NCI-H345 treated with DMSO at 0.1 percent for 48 hours (cell line): ENCODE results near the gene ERI3.

ENCODE experiments used
- DNase-seq: peaks from one replicate; lab custom pipeline; 2025; ENCODE audit not compliant: unreplicated experiment; lab: John Stamatoyannopoulos, UW

ERI3 gene

DNA sequence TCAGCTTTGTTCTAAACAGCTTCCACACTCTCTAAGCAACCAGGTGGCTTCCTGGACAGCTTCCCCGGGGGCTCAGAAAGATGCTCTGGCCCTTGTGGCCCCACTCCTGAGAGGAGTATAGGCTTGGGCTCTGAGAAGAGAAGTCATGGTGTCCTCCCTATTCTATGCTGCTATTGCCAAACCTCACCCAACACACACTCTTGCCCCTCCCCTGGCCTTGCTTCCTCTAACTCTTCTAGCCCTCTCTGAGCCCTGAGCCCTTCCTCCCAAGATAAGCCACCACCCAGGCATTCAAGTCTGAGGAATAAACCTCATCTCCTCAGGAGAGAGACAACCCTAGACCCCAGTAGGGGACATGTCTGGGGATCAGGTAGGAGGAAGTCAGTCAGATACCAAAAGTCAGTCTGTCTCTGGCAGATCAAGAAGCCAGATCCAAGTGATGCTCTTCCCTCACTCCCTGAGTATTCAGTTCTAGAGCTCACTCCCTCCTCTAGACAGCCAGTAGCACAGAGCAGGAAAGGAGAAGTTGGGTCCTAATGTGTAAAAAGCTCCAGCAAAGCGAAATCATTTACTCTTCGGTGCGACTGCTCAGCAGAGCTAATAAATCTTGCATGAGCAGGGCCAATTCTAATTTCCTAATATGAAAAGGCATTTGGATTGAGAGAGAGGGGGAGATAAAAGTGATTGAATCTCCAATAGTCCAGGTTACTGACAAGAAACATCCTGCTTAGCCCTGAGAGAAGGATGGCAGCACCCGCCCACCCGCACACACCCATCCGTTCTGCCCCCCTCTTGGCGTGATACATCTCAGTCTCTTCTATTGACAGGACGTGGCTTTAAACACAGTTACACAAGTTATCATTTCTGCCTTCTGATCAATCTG is 91.2 kb downstream of the ERI3 start:
- DNase-seq = no peak

DNA sequence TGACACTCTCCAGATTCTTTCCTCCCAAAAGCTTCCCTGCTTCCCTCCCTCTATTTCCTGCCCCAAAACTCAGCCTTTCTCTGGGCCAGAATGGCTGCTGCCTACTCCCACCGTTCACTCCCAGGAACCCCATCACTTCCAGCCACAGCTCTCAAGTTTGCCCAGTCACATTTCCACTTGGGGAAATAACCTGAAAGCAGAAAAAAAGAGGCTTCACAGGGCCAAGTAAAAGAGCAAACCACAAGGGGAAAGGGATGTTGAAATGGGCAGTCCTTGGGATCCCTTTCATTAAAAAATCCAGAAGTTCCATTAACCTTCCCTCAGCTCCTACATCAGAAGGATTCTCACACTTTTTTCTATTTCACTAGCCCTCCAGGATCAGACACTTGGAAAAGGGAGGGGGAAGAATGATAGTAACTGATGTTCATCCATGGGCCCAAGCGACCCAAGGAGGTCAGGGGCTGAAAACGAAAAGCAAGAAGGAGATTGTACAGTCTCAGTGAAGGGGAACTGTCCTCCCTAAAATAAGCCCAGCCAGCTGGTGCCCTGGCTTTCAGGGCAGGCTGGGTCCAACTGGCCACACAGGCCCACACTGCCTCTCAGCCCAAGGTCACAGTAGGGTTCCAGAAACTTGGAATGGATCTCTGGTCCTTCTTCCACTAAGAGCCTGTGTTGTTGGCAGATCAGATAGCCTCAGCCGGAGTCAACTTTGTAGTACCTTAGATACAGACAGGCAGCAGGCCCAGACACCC is 92.1 kb downstream of the ERI3 start:
- no peak for DNase-seq

DNA sequence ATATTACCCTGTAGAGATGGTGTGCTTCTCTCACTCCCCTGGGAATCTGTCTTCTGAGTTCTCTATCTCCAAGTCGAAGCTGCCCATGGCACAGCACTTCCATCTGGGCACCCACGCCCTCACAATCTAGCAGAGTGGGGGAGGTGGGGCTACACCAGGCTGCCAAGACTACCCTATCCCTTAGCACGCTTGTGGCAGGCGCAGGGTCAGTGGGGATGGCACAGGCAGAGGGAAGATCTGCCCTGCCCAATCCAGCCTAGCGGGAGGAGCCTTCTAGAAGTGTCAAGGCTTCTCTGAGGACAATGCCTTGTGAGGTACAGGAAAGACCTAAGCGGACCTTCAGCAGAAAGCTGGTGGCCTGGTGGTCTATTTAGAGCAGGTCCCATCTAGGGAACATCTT is 92.6 kb downstream of the ERI3 start:
- DNase-seq = no peak

DNA sequence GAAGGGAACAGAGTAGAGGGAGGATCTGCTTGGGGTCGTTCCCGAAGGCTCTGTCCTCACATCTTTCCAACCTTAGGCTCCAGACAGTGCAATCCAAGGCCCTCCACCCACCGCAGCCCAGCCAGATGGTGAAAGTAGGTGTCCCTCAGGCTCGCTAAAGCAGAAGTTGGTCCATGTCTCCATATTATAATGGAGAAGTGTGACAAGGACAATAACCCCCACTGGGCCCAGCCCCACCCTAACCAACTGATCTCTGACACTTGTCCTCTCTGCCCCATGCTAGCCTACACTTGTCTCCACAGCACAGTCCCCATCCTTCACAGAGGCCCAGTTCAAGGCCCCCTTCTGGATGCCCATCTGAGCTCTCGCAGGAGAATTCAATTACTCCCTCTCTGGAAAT is 93.1 kb downstream of the ERI3 start:
- DNase-seq = no peak

DNA sequence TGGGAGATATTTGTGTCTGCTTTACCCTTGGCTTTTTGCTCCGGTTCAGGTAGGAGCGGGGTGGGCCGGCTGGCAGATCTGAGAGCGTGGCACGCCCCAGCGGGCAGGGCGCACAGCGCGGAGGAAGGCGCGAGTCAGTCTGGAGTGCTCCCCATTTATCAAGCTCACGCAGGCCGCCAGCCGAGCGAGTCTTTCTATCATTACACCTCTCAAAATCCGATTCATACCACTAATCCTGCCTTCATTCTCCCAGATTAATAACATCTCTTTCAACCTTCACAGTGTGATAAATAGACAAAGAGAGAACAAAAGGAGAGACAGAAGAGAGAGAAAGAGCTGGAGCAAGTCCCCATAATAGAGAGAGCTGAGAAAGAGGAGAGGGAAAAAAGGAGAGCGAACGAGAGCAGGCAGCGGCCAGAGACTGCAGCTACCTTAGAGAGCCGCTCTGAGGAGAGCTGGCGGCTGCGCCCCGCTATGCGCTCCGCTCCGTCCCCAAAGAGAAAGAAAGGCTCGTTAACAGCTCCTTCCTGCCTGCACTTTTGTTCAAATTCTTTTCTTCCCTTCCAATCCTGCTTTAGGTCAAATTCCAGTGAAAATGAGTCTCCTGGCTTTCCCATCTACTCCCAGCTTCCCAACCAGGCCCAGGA is 93.8 kb downstream of the ERI3 start:
- no peak for DNase-seq

DNA sequence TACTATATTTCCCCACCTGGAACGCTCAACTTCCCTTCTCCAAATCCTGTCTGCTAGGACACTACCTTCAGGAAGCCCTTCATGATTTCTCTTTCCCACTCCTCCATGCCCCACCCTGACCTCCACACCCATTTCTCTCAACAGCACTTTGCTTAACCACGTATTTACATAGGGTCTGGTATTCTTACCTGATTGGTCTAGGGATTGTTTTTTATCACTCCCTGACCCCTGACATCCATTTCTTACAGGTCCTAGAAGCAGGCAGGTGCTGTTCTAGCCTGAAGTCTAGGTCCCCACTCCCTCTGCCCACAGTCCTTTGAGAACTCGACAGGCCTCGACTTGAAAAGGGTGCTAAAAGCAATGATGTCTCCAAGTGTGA is 94.3 kb downstream of the ERI3 start:
- DNase-seq = no peak

DNA sequence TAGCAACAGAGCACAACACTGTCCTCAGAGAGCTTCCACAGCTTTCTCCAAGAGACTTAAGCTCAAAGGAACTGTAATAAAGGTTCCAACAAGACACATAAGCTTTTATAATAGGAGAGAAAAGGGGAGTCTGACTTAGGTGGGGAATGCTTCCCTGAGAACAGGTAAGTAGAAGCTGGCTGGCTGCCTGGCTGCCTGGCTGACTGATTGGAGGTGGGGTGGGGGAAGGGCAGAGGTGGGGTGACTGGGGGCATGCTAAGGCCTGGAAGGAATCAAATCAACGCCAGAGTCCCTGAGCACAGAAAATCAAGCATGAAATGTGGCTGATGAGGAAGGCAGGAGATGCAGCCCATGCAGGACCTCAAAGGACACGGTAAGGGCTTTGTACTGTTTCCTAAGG is 96.0 kb downstream of the ERI3 start:
- DNase-seq = no peak

DNA sequence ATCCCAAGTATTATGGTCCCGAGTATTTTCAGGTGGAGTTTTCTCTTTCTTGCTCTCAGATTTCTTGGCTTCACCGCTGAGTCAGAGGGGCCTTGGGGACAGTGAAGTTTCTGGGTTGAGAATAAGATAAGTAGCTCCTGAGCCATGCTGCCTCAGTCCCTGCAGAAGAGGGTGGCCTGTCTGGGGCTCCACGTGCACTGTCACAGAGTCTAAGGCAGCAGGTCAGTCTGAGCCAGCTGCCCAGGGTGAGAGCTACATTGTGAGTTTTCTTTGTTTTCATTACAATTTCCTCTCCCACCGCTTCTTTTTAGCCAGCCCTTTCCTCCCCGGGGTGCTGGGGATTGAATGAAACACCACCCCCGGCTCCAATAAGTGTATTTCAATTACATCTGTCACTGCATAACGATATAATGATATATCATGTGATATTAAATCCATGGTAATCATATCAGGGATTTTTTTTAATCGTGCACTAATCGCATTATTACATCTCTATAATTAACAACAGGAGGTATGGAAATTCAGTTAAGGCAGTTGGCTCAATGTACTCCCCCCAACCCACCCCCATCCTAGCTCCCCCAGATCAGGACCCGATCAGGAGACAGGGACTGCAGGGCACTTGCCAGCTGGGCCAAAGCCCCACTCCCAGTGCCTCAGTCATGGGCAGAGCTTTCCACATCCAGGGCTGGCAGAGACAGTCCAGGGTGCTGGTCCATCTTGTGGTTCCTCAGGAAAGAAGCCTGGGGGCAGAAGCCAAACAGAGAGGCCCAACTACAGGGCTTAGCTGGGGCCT is 98.1 kb downstream of the ERI3 start:
- DNase-seq = no peak

DNA sequence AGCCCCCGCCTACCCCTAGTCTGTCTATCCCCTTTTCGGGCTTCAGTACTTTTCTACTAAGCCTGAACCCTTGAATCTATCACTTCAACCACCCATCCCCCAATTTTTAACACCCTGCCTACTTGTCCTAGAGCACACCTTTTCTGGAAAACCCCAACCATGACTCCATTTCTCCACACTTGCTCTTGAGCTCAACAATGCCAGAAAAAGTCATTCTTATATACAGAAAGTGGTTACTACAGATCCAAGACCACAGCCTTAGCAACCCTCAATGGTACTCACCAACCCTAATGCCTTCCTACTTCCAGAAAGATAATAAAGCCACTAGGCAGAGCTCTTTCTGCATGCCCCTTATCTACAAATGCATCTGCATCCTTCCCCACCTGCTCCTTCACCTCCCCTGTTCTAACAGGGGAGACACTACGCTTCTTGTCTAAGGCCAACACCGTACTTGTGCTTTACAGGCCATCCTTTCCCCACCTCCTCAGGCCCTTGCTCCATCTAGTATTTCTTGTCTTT is 100.6 kb downstream of the ERI3 start:
- DNase-seq = no peak

DNA sequence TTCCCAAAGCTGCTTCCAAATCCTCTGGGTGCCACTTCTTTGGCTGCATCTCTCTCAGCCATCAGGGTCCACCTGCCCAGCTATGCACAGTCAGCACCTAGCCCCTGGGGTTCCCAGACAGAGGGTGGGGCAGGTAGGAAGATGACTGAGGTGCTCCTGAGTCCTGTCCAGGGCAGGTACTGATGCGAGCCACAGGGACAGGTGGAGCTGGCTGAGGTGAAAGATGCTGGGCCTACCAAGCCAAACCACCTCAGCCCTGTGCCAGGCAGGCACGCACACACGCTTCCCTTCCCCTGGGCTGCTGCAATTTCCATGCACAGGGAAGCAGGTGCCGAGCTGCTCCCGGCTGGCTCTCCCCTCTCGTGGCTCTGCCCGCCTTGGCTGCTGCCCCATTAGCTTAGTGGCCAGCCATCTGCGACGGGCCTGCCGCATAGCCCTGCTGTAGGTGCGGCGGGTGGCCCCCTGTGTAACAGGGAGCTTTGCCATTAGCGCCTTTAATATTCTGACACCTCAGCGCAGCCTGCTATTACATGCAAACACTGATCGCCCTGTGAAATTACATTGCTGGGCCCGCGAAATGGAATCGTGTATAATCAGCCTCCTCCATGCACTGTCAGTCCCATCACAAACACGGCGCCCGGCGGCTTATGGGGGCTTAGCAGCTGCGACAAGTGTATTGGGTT is 102.9 kb downstream of the ERI3 start:
- DNase-seq = no peak

DNA sequence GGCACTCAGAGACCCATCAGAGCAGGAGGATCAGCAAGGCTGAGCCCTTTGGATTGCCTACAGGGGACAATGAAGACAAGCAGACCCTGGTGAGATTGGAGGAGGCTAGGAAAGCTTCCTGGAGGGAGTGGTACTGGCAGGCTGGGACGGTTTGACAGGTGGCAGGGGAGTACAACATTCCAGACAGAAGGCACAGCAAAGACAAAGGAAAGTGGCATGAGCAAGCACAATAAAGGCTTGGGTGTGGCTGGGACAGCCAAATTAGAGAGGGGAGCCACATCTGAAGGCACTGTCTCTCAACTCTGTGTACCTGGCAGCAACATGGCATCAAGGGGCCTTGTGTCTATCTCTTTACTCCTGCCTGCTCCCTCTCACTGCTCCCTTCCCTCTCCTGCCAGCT is 103.6 kb downstream of the ERI3 start:
- no peak for DNase-seq

DNA sequence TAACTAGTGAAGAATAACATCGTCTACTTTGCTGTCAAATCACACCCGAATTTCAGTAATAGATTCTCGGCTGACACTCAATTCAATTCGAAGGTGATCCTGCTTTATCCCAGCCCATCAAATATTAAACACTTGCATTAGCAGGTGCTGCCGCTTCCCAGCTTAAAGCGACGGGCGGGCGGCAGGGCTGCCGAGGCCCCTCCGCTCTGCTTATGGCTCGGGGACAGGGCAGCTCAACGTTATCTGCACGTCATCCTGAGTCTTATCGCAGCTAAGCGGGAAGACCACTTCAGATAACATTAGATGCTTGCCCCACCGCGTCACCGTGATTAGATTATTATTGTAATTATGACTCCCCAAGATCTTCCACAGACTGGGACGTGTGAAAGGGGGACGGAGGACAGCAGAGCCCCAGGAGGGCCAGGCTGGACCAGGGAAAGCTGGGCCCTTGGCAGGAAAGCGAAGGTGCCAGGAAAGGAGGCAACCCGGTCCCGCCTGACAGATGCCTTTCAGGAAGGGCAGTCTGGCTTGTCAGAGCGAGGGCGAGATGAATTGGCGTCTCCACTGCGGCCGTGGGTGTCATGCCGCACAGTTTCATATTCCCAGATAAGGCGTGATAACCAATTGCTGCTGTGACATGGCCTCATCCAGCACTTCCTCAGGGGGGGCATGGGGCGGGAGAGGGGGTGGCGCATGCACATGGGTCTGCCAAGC is 104.8 kb downstream of the ERI3 start:
- no peak for DNase-seq

DNA sequence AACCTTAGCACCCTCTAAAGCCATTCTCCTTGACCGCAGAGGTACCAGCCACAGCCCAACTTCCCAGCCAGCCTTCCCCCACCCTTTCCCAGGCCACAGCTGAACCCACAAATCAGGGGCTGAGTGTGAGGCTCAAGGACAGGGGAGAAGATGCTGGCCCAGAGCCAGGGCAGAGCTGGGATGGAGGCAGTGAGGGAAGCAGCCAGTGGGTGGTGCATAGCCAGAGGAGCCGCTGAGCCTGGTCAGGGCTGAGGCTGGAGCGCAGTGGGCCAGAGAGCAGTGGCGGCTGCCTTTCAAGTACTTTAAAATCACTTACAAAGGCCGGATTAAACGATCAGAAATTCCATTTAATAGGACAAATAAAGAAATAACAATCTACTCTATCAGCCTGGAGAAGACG is 105.5 kb downstream of the ERI3 start:
- no peak for DNase-seq

DNA sequence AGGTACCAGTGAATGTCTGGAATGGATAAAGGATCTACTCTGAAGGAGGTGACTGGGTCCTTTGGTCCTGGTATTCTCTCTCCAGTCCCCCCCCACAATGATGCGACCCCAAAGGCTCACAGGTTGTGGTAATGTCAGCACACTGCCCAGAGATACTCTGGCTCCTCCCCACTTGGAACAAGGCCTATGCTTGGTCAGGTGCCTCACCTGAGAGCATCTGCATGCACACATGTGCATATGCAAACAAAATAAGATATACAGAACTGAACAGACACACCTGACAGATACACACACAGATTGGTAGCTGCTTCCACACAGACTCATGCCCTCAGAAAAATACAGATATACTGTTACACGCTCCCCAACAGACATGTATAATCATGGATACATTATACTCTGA is 108.3 kb downstream of the ERI3 start:
- no peak for DNase-seq

DNA sequence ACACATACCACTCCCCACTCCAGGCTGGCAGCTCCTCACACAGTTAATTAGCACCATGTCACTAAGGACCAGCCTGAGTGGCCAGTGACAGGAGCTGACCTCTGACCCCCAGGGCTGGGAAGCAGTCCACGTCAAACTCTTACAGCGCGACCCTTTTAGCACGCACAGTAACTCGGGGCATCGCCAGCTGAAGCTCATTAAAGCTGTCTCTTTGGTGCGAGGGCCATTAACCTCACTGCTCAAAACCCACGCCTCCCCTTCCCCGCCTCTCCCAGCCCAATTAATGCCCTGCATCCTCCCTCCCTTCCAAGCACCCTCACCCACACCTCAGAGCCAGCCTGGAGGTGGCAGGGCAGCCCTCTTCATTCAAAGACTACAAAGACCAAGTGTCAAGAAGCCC is 110.1 kb downstream of the ERI3 start:
- no peak for DNase-seq

DNA sequence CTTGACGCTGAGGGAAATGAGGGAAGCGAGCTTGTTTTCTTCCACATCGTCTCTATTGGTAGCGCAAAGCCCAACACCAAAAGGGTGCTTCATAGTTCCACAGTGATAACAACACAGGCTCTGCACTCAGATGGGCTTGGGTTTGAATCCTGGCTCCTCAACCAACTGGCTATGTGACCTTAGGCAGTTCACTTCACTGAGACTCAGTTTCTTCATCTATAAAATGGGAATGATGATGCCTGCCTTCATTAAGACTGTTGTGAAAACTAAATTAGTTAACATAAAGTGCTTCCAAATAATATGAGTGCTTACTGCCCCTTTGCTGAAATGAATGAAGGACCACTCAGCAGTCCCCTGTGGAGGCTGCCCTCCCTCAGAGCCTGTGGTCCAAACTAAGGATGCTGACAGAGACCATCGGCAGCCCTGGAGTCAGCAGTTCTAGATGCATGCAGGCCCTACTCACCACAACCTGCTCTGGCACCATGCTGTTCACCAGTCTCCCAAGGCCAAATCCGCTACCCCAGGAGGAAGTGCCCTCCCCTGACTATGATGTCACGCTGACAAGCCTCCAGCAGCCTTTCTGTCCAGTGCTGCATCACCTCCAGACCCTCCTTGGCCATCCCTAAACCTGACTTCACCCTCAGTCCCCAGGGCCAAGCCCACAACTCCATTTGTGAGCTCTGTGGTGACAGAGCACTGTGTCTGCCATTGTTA is 111.1 kb downstream of the ERI3 start:
- no peak for DNase-seq

DNA sequence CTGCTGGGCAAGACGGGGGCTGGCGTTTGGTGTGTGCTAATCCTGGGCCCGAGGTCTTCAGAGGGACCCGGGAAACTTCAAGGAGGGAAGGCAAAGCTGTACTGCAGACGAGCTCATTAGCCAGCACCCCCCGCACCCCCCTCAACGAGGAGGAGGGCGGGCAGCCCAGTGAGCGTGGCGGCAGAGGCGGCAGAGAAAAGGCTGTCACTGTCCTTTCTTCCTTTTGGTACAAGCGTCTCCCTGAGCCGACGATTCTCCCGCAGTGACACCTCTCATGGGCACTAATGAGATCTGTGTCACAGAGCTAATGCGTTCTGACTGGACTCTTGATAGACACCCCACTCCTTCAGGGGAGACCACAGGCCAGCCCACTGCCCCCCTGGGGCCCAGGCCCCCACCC is 112.3 kb downstream of the ERI3 start:
- no peak for DNase-seq

DNA sequence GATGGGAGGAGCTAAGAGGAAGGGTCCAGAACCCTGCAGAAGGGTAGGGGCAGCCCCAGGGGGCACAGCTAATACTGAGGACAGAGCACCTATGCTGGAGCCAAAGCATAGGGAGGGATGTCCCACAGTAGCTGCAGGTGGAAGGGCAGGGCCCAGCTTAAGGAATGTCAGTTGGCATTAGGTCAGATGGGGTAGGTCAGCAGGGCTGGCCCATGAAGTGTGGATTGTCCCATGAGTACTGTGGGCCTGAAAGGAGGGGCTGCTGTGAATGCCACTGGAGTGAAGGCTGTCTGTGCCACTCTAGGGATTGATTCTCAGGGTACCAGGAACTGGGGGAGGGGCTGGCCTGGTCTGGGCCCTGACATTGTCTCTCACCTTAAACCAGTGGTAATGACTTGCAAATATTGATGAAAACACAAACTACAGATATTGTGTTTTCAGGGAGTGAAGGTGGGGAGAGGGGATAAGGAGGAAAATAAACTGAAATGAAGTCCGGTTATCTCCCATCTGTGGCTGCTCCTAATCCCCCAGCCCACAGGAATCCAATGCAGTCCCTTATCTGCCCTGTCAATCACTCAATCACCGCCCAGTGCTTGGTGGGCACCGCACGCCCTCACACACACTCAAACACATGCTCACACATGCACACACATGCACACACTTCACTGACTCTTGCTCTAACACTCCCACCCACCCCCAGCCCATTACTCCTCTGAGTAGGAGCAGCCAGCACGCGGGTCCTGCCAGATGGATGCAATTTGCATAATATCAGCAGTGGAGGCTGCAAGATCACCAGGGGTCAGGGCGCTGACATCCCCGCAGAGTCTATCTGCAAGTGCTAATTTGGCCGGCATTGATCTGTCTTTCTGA is 114.0 kb downstream of the ERI3 start:
- no peak for DNase-seq
